ENCODE results near the gene MLYCD.

The MLYCD gene

GRCh38 chr16:83899978-83900377 lies 1.1 kb downstream of the MLYCD start:
- DNase-seq (ENCODE audit: low spot score) = no peak

DNA sequence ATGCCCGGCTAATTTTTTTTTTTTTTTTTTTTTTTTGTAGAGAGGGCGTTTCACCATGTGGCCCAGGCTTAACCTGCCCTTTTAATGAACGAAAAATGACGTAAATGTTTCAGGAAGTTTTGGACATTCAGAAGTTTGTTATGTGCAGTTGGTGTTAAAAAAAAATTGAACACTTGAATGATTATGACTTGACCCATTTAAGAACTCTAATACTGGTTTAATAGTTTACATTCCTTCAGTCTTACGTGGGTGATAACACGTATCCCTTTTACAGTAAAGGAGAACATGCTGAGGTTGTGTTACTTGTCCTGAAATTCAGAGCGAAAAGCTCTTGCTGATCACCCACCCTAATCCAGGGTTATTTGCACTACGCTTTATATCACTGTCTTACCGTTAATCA lies 1.7 kb downstream of the MLYCD start:
- DNase-seq (ENCODE audit: low spot score) = no peak

DNA sequence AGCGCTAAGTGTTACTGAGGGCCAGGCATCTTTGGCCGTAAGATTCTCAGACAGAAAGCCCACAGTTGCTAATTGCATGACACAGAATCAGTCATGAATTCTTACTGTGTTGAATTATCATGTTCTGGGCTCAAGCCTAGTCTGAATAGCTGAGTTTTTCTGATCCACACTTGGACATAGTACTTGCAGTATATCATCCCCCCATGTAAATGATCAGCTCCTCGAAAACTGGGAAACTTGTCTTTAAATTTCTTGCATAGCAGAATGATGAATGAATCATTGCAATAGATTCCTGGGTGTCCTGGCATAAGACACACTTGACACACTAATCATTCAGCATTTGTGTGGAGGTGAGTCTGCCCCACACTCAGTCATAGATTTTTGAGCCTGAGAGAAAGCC lies 2.2 kb downstream of the MLYCD start:
- no peak for DNase-seq (ENCODE audit: low spot score)

- DNase-seq (ENCODE audit: low spot score) = no peak
These were observed 4.8 kb downstream of the MLYCD start for GRCh38 chr16:83903751-83904150.

DNA sequence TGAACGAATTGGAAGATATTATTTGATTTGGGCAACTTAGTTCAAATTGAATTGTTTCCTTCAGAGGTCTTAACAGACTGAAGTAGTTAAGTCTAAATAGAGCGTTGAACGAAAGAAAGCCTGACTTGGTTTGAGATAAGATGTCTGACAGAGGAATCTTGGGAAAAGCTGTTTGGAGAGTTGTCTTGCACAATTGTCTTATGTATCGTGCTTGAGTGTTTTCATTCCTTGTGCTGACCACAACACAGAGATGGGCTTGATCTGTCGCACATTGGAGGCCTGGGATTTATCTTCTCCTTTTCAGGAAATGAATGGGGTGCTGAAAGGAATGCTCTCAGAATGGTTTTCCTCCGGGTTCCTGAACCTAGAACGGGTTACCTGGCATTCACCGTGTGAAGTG lies 7.8 kb downstream of the MLYCD start:
- no peak for DNase-seq (ENCODE audit: low spot score)

GRCh38 chr16:83907111-83907510 lies 8.2 kb downstream of the MLYCD start:
- DNase-seq (ENCODE audit: low spot score) = no peak

DNA sequence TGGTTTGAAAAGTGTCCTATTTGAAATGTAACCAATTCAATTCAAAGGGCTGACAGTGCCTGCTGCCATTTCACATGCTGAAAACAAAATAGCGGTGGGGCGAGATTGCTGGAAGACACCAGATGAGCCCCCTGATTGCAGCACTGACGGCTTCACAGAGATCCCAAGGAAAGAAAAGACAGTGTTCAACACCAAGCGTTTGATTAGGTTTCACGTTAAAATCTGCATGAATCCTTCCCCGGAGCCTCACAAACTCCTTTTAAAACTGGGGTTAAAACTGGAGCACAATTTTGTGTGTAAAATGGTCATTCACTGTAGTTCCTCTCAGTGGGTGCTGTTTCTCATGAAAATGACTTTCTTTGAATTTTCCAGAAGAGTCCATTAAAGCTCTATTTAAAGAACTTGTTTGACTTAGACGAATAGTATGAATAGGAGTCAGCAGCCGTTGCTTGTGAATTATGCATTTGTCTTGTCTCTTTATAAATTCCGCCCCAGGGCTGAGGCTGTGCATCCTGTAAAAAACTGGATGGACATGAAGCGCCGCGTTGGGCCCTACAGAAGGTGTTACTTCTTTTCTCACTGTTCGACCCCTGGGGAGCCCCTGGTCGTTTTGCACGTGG lies 8.8 kb downstream of the MLYCD start:
- no peak for DNase-seq (ENCODE audit: low spot score)

DNA sequence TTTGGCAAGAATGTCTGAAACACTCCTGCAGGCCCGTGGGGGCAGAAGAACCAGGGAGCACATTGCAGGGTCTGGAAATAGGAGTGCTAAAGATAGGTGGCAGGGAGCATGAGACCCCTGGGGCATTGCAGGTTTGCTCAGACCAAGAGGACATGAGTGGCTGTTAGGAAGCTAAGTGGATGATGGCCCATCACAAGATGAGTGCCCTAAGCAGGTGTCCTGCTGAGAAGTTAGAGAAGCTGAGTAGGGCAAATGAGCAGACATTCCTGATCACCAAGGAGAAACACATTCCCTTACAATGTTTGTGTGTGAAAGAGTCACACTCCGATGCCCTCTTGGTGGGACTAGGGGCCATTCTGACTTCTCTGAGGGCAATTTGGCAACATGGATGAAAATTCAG lies 9.9 kb downstream of the MLYCD start:
- no peak for DNase-seq (ENCODE audit: low spot score)

DNA sequence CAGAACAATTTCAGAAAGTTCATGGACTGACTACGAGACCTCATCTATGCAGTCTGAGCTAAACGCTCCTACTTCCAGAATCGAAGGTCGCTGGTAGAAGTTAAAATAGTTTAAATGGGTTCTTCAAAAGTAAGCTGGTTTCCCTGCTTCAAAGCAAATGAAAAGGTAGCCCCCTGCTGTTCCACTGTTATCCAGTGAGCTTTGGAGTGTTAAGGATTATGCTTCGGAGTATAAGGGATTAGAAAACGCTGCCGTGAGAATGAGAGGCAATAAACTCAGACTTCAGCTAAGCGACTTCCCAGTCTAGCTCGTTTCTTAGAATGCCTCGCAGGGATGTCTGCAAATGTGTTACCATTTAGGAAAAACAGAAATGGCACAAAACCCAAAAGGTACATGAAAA lies 12.4 kb downstream of the MLYCD start:
- DNase-seq (ENCODE audit: low spot score) = no peak

DNA sequence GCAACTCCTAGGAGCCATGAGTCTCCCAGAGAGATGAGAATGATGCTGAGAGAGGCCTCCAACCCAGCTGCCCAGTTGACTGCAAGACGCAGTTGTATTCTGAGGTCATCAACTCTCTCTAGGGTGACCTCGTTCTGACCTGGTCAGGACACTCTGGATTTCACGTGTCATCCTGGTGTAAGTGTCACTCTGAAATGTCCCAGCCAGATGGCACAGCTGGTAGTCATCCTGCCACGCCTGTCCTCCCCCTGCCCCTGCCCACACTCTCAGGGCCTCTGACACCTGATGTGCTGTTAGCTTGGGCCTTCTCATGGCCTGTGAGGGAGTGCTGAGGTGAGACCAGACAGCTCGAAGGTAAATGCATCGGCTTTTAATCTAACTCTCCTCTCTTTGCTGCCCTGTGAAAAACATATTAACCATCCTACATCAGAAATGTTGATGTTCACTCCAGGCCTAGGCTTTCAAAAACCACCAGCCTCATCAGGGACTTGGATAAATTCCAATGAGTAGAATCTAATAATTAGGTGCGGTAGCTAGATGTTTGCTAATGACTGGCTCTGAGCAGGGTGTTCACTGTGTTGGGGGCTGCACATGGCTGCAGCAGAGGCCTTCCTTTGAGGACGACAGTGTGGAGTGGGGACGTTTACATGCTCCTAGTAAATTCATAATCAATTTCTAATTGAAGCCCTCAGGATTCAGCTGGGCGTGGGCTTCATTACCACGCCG lies 13.8 kb downstream of the MLYCD start:
- no peak for DNase-seq (ENCODE audit: low spot score)

DNA sequence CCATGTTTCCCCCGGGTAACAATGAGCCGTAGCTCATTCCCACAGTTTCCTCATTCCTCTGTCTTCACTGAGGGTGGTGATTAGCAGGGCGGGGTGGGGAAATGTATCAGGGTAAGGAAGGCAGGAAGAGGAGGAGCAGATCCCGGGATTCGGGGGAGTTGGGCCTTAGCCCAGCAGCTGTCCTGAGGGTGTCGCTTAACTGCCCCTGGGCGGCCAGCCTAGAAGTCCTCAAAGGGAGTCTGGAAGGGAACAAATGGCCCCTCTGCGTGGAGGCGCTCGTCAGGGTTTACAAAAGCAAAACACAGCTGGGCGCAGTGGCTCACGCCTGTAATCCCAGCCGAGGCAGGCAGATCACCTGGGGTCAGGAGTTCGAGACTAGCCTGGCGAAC lies 14.3 kb downstream of the MLYCD start:
- DNase-seq (ENCODE audit: low spot score) = no peak

DNA sequence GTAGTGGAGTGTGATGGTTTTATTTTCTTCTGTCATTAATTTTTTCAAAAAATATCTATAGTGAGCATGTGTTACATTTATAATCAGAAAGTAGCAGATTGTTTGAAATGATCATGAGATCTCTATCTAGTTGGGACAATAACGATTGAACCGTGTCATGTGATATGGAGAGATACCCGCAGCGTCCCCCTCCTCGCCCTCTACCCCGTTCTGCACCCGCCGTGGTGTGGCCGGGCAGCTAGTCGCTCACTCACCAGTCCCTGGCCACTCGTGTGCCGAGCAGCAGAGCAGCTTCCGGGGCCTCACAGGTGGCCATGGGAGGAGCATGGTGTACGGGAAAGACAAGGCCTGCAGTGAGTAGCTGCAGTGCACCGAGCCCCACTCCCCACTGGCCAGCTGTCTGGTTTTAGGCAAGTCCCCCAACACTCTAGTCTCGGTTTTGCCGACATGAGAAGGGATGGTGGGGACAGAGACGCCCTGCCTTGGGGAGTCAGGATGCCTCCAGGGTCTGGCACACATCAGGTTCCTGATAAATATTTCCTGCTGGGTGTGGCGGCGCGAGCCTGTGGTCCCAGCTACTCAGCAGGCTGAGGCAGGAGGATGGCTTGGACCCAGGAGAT lies 15.3 kb downstream of the MLYCD start:
- DNase-seq (ENCODE audit: low spot score) = no peak

GRCh38 chr16:83915081-83915480 lies 16.2 kb downstream of the MLYCD start:
- DNase-seq (ENCODE audit: low spot score) = no peak

DNA sequence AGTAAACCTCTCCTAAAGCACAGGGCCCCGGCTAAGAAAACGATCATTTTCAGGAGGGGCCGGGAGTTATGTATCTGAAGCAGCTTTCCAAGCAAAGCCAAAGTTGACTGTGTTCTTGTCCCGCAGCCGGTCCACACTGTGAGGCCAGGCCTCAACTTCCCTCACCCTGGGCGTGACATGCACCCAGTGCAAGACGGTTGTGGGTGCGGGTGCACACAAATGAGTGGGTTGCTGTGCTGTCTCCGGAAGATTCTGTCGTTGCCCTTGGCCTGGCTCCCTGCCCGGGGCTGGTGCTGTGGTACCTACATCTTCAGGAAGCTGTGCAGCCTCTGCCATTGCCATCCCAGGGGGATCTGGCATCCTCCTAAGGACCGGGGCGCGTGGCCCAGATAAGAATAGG lies 16.6 kb downstream of the MLYCD start:
- no peak for DNase-seq (ENCODE audit: low spot score)

- no peak for DNase-seq (ENCODE audit: low spot score)
These were observed 18.5 kb downstream of the MLYCD start for GRCh38 chr16:83917152-83918120.

- no peak for DNase-seq (ENCODE audit: low spot score)
These were observed 22.1 kb downstream of the MLYCD start for GRCh38 chr16:83920894-83921491.

- DNase-seq (ENCODE audit: low spot score) = no peak
These were observed 24.9 kb downstream of the MLYCD start for GRCh38 chr16:83923581-83924365.

GRCh38 chr16:83924686-83925085 lies 25.8 kb downstream of the MLYCD start:
- DNase-seq (ENCODE audit: low spot score) = no peak

DNA sequence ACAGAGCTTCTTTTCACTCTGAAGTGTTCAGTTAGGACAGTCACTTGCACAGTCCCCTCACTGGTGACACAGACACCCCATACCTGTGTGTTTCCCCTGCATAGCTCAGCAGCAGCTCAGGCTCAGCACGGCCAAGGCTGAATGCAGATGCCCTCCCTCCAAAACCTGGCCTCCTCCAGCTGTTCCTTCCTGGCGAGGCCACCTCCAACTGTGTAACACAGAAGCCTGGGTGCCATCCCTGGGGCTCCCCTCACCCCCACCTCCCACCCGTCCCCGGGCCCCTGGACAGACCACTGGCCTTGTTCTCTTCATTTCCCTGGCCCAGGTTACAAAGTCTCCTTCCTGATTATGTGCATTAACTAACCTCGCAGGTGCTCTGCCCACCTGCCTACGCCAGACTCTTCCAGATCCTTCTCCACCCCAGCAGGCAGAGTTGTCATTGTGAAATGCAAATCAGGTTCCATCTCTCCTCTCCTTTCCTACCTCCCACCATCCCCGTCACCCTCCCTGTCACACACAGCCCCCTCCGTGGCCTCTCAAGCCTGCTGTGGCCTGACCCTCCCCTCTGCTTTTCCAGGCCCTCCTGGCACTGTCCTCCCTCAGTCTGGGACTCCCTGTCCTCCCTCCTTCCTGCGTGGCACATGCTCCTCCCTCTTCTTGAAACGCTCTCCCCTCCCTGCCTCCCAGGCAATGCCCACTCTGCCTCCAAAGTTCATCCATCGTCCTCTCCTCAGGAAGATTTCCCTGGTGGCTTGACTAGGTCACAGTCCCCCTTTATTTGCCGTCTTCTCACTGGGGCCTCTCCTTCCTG lies 26.4 kb downstream of the MLYCD start:
- DNase-seq (ENCODE audit: low spot score) = no peak

Measured in cerebellar cortex (tissue), 1 donor.